GM12801 (cell line): ENCODE measurements around the gene TMC7.

Experiments
- TF ChIP-seq, protein P1 (sequence below): IDR thresholded peaks from one replicate; pipeline ENCODE4 v1.5.1; 2011; ENCODE audit warnings: control low read depth; ENCODE audit not compliant: insufficient read length; ENCODE audit errors: extremely low read depth

TMC7 gene

DNA sequence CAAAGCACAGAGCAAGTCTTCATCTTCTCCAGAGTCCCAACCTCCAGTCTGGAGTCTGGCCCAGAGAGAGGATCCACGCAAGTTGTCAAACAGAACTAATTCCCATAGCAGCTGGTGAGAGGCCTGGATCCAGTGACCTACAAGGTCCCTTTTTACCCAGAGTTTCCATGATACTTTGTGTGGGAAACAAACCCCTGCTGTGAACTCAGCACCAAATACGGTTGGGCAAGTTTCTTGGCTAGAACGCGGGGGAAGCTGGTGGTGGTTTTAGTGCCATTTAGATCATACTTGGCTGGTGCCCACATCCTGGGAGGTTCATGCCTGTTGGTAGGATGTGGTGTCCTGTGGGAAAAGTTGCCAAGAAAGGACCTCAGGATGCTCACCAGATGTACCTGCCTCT, 18.1 kb downstream of the TMC7 start:
- TF ChIP-seq, protein P1, sequence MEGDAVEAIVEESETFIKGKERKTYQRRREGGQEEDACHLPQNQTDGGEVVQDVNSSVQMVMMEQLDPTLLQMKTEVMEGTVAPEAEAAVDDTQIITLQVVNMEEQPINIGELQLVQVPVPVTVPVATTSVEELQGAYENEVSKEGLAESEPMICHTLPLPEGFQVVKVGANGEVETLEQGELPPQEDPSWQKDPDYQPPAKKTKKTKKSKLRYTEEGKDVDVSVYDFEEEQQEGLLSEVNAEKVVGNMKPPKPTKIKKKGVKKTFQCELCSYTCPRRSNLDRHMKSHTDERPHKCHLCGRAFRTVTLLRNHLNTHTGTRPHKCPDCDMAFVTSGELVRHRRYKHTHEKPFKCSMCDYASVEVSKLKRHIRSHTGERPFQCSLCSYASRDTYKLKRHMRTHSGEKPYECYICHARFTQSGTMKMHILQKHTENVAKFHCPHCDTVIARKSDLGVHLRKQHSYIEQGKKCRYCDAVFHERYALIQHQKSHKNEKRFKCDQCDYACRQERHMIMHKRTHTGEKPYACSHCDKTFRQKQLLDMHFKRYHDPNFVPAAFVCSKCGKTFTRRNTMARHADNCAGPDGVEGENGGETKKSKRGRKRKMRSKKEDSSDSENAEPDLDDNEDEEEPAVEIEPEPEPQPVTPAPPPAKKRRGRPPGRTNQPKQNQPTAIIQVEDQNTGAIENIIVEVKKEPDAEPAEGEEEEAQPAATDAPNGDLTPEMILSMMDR: no peak

DNA sequence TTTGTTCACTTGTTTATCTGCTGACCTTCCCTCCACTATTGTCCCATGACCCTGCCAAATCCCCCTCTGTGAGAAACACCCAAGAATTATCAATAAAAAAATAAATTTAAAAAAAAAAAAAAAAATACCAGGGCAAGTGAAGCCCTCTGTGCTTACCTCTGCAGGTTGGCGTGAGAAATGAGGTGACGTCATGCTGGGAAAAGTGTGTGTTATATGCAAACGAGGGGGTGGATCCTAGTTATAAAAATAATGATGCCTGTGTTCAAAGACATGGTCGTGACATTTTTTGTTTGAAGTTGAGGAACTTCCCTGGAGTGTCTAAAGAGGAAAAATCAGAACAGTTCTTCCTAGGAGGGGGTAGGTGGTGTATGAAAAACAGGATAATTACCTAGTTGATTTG, 20.2 kb downstream of the TMC7 start:
- TF ChIP-seq, protein P1: no peak

DNA sequence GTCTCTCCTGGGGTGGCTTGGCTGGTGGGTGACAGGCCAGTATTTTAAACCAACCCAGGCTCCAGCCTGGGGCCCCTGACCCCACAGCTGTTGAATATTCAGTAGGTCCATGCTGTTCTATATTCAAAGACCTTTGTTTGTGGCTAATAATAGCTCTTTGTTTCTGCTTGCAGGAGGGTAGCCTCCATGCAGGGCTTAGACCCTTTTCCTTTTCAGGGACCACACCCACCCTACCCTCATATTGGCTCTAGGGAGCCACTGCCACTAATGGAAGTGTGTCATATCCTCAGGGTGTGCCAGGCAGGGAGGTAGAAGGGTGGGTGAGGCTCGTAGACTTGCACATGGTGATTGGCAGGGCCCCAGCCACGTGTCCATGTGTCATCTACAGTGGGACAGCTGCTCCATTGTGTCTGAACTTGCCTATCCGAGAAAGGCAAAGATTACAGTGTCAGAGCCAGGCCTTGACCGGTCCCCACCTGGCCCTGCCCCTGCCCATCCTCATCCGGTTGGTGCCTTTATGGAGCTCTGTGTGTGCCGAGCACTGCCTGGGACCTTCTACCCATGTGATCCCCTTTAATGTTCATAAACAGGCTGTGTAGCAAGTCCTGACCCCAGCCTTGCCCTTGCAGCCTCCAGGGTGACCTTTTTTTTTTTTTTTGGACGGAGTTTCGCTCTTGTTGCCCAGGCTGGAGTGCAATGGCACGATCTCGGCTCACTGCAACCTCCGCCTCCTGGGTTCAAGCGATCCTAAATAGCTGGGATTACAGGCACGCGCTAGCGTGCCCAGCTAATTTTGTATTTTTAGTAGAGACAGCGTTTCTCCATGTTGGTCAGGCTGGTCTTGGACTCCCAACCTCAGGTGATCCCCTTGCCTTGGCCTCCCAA, 22.1 kb downstream of the TMC7 start:
- TF ChIP-seq, protein P1: no peak

DNA sequence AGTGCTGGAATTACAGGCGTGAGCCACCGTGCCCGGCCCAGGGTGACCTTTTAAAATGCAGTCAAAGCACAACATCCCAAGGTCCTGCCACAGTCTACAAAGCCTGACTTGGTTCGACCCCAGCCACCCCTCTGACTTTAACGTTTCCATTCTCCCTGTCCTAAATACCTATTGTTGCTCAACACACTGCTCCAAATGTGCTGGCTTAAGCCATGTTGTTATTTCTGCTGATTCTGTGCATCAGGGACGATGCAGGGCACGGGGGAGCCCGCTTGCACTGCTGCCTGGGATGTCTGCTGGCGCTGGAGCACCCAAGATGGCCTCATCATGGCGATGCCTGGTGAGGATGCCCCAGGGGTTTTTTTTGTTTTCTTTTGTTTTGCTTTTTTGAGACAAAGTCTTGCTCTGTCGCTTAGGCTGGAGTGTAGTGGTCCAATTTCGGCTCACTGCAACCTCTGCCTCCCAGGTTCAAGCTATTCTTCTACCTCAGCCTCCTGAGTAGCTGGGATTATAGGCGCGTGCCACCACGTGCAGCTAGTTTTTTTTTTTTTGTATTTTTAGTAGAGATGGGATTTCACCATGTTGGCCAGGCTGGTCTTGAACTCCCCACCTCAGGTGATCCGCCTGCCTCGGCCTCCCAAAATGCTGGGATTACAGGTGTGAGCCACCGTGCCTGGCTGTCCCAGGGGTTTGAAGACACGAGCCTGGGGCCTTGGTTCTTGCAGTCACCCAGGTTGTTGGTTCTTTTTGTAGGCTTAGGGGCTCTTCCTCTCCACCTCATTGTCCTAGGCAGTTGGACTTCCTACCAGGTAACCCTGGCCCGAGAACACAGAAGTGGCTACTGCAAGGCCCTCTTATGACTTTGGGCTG, 22.9 kb downstream of the TMC7 start:
- TF ChIP-seq, protein P1: no peak

DNA sequence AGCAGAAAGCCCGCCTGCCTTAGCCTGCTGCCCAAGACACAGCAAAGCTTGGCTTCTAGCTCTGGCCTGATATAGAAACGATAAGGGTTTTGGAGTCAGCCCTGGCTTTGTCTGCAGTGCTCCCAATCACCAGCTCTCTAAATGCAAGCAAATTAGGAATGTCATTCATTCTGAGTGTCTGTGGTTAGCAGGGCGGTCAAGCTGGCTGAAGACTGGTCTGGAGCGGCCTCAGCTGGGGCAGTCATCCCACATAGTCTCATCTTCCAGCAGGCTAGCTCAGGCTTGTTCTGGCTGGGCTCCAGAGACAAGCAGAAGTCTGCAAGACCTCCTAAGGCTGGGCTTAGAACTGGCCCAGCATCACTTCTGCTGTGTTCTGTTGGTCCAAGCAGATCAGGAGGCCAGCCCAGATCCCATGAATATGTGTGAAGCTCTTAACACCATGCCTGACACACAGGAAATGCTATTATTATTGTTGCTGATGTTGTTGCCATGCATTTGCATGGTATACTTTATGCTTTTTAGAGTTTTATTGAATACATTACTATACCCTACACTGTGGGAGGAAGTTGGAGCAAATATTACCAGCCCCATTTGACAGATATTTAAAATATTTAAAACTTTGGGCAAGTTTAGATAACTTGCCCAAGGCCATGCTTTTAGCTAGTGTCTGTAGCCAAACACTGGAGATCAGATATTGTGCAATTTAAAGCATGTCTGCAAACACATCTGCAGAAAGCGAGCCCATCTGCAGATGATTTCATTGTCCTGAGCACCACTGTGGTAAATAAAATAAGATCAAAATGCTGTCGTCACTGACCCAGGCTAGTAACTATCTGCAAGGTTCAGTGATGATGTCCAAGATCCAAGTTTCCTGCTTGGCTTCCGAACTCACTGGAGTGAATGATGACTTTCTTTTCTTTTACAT, 24.8 kb downstream of the TMC7 start:
- TF ChIP-seq, protein P1: no peak

DNA sequence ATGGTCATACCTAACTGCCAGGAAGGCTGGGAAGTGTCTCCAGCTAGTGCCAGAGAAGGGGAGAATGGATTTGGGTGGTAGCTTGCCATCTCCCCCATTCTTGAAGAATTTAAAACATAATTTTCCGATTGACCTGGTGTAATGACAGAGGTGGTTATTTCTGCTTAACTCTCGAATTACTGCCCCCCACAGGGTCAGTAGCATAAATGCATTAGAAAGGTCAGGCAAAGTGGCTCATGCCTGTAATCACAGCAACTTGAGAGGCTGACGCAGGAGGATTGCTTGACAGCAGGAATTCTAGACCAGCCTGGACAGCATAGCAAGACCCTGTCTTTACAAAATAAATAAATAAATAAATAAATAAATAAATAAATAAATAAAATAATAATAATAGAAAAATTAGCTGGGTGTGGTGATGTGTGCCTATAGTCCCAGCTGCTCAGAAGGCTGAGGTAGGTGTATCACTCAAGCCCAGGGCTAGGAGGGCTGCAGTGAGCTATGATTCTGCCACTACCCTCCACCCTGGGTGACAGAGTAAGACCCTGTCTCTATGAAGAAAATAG, 27.5 kb downstream of the TMC7 start:
- TF ChIP-seq, protein P1: no peak
